ENCODE data around the gene RNASEH2C. TPM values are rescaled to one million over a fixed set of nuclear protein-coding genes. Genes with fewer than 3 reads are reported as not detected.
A peak's percentile ranks its signal among the peaks of the same experiment; 100 is the strongest.

RNASEH2C gene
- total and polyA plus RNA-seq, 2 of the 13 experiments (the other 11 are each of a cell fraction or from before 2014, with no cell fraction given): 27.4 to 50.9 TPM

DNA sequence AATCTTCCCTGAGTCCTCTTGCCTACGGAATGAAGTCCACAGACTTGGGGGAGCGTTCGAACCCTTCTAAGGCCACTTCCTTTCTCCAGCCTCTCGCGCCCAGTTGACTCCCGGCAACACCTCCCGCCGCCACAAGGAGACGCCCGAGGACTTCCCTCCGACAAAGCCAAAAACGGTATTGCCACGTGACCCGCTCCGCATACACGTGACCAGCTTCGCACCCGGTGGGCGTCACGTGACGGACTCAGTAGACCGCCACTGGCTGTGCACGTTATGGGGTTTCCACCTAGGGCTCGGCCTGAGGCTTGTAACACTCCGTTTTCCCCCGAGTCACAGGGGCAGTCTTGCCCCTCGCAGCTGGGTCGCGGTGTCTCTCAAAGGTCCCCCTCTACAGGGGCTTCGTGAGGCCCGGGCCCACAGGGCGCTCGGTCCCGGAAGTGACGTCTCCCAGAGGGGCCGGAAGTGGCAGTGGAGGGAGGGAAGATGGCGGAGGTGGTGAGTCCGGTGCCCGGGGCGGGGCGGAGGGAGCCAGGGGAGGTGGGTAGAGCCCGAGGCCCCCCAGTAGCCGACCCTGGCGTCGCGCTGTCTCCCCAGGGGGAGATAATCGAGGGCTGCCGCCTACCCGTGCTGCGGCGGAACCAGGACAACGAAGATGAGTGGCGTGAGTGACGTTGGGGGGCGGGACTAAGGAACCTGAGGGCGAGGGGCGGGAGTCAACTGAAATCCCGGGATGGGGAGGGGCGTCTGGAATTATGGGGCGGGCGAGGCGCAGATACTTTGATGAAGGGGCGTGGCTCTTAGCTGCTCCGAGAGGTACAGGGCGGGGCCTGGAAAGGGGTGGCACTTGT, 8.6 kb downstream of the RNASEH2C start, which contains the start of gene KAT5 (continued):
- TF ChIP-seq, protein P1, sequence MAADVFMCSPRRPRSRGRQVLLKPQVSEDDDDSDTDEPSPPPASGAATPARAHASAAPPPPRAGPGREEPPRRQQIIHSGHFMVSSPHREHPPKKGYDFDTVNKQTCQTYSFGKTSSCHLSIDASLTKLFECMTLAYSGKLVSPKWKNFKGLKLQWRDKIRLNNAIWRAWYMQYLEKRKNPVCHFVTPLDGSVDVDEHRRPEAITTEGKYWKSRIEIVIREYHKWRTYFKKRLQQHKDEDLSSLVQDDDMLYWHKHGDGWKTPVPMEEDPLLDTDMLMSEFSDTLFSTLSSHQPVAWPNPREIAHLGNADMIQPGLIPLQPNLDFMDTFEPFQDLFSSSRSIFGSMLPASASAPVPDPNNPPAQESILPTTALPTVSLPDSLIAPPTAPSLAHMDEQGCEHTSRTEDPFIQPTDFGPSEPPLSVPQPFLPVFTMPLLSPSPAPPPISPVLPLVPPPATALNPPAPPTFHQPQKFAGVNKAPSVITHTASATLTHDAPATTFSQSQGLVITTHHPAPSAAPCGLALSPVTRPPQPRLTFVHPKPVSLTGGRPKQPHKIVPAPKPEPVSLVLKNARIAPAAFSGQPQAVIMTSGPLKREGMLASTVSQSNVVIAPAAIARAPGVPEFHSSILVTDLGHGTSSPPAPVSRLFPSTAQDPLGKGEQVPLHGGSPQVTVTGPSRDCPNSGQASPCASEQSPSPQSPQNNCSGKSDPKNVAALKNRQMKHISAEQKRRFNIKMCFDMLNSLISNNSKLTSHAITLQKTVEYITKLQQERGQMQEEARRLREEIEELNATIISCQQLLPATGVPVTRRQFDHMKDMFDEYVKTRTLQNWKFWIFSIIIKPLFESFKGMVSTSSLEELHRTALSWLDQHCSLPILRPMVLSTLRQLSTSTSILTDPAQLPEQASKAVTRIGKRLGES (CRISPR knock-in tag; IDR thresholded peaks at IDR 0.05; ENCODE audit: borderline replicate concordance): peak; percentile 64; the same call in 1 of the 2 replicates
- peak; percentile 63 for TF ChIP-seq ARID5B (CRISPR knock-in tag; IDR thresholded peaks at IDR 0.05)
- TF ChIP-seq, protein P2, sequence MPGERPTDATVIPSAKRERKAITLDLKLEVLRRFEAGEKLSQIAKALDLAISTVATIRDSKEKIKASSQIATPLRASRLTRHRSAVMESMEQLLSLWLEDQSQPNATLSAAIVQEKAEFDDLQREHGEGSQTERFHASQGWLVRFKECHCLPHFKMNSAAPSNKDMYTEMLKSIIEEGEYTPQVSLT (CRISPR knock-in tag; IDR thresholded peaks at IDR 0.05; ENCODE audit: borderline replicate concordance, low read depth): no peak
- peak; percentile 94 for TF ChIP-seq RAD21 (CRISPR knock-in tag; IDR thresholded peaks at IDR 0.05)
- TF ChIP-seq ZNF224 (CRISPR knock-in tag; IDR thresholded peaks at IDR 0.05): peak; percentile 89; the same call in 1 of the 2 replicates
- peak; percentile 92; the same call in 1 of the 2 replicates for TF ChIP-seq ZNF335 (CRISPR knock-in tag; IDR thresholded peaks at IDR 0.05)
- peak; percentile 51; the same call in 1 of the 2 replicates for TF ChIP-seq NFYB (CRISPR knock-in tag; IDR thresholded peaks at IDR 0.05)
- TF ChIP-seq HOXA9 (CRISPR knock-in tag; IDR thresholded peaks at IDR 0.05; ENCODE audit: borderline replicate concordance): peak; percentile 71
- TF ChIP-seq, protein P3, sequence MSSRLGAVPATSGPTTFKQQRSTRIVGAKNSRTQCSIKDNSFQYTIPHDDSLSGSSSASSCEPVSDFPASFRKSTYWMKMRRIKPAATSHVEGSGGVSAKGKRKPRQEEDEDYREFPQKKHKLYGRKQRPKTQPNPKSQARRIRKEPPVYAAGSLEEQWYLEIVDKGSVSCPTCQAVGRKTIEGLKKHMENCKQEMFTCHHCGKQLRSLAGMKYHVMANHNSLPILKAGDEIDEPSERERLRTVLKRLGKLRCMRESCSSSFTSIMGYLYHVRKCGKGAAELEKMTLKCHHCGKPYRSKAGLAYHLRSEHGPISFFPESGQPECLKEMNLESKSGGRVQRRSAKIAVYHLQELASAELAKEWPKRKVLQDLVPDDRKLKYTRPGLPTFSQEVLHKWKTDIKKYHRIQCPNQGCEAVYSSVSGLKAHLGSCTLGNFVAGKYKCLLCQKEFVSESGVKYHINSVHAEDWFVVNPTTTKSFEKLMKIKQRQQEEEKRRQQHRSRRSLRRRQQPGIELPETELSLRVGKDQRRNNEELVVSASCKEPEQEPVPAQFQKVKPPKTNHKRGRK (CRISPR knock-in tag; IDR thresholded peaks at IDR 0.05): no peak
- TF ChIP-seq ZNF576 (CRISPR knock-in tag; IDR thresholded peaks at IDR 0.05): peak; percentile 96; the same call in 1 of the 2 replicates
- peak; percentile 76 for TF ChIP-seq KMT2B (CRISPR knock-in tag; IDR thresholded peaks at IDR 0.05)
- no peak; the same call in 1 of the 2 replicates for TF ChIP-seq ZNF503 (CRISPR knock-in tag; IDR thresholded peaks at IDR 0.05)
- TF ChIP-seq GLI4 (CRISPR knock-in tag; IDR thresholded peaks at IDR 0.05; ENCODE audit: borderline replicate concordance): peak; percentile 94; the same call in 1 of the 2 replicates
- peak; percentile 19; the same call in 1 of the 2 replicates for TF ChIP-seq ATF5 (CRISPR knock-in tag; IDR thresholded peaks at IDR 0.05; ENCODE audit: low read depth)
- peak; percentile 96; the same call in 1 of the 2 replicates for TF ChIP-seq ZFP41 (CRISPR knock-in tag; IDR thresholded peaks at IDR 0.05; ENCODE audit: borderline replicate concordance)
